M059J (cell line): Measurements from ENCODE around the gene CDK15. TPM values are rescaled to one million over a fixed set of nuclear protein-coding genes. Genes with fewer than 3 reads are reported as not detected.
"Not testable (repeated sequence)": the region's sequence is repeated elsewhere in the genome, so short reads cannot be mapped to it uniquely, and the experiment has no call there.

Experiments
- DNase-seq: peaks from one replicate; pipeline ENCODE4 v3.0.0-alpha.2; 2012; ENCODE audit warnings: low read depth
- total RNA-seq: library from RNA; depleted of rRNA; stranded (reverse); fragments of >200 nt; shearing (Covaris generic); gene quantifications from 2 replicates; pipeline ENCODE4 v1.2.3, GENCODE V29; 2014

CDK15 gene
- total RNA-seq, 1 experiment from 2014 or later, result 17.6 TPM

DNA sequence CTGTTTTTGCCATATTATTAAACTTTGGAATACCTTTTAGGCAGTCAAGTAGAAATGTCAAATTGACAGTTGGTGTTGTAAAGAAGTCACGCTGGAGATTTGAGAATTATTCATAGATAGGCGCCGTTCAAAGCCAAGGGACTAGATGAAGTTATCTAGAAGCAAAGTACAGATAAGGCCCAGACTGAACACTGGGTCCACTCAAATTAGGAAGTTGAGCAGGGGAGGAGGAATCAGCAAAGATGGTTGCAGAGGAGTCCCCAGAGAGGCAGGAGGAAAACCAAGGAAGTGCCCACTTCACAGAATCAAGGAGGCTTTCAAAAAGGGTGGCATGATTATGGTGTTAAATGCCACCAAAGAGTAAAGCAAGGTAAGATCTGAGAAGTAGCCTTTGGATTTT lies 16.0 kb upstream of the CDK15 start:
- DNase-seq, result no peak

GRCh38 chr2:201790989-201791388 lies 15.3 kb upstream of the CDK15 start:
- DNase-seq, result no peak

DNA sequence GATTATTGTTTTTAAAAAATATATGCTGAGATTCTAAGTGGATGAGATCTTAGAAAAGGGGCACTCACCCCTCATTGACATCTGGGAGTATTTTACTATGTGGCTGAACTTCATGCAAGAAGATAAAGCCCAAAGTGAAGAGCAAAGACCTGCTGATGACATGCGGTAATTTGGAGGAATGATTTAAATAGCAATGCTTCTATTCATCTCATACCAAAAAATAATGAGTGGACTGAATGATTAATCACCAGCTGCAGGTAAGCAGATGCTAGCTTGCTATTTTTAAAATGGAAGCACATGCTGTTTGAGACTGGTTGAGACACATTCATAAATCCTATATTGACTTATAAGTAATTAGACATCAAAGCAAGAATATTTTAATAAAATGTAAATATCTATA lies 12.7 kb upstream of the CDK15 start:
- peak; percentile 38 for DNase-seq

DNA sequence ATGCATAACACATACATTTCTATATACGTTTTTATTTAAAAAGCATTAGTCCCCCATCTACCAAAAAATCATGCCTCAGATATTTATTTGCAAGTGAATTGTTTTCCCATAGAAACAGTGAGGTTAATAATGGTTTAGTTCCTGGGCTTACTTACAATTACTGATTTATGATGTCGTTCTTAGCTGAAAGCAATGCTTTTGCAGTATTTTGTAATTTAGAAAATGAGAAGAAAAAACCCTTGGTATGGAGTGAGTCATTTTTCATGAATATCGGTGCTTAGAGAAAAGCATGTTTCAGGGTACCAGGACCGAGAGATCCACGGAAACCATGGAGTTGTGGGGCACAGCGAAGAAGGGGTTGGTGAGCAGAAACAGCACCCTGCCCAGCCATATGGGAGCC lies 12.0 kb upstream of the CDK15 start:
- DNase-seq, result no peak

- peak; percentile 68 for DNase-seq
These were observed 10.5 kb upstream of the CDK15 start for GRCh38 chr2:201795607-201796477.

GRCh38 chr2:201796478-201796865 lies 9.9 kb upstream of the CDK15 start:
- peak; percentile 26 for DNase-seq

GRCh38 chr2:201797175-201797840 lies 9.0 kb upstream of the CDK15 start:
- DNase-seq, result peak; percentile 88

DNA sequence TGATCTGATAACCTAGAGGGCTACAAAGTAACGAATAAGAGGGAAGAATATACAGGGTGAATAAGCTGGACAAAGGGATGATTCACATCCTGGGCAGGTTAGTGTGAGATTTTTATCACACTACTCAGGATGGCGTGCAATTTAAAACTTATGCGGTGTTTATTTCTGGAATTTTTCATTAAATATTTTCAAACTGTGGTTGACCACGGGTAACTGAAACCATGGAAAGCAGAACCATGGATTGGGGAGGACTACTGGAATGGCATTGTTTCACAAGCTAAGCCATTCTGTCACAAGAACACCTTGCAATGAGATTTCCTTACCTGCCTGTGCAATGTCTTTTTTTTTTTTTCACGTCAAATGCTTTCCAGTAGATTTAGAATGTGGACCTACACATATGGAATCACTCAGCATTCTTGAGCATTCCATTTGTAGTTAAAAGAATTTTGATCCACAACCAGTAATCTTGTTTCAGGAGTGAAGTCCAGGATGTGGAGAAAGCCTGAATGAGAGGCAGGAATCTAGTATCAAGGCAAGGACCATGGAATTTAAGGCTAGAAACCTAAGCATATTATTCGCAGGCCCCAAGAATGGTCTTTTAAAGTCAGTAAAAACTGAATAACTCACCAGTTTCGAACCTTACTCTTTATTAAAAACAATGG lies 8.0 kb upstream of the CDK15 start:
- peak; percentile 96 for DNase-seq

DNA sequence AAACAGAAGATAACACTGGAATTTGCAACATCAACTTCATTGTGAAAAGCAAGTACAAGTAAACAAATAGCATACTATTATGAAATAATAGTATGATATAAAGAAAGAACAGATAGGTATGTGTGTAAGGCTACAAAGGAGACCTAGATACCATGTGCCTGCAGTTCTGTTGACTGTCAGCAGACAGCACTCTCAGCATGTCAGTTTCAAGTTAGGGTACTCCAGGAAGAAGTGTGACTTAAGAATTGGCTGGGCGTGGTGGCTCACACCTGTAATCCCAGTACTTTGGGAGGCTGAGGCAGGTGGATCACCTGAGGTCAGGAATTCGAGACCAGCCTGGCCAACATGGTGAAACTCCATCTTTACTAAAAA lies 7.4 kb upstream of the CDK15 start:
- DNase-seq, result peak; percentile 67

- peak; percentile 81 for DNase-seq
These were observed 1.2 kb downstream of the CDK15 start for GRCh38 chr2:201807452-201807999.

- DNase-seq, result peak; percentile 12
These were observed 1.7 kb downstream of the CDK15 start for GRCh38 chr2:201808027-201808426.

GRCh38 chr2:201809633-201810032 lies 3.3 kb downstream of the CDK15 start:
- DNase-seq, result no peak

GRCh38 chr2:201810604-201811003 lies 4.3 kb downstream of the CDK15 start:
- DNase-seq, result not testable (repeated sequence)

GRCh38 chr2:201813996-201814760 lies 7.8 kb downstream of the CDK15 start:
- peak; percentile 40 for DNase-seq

DNA sequence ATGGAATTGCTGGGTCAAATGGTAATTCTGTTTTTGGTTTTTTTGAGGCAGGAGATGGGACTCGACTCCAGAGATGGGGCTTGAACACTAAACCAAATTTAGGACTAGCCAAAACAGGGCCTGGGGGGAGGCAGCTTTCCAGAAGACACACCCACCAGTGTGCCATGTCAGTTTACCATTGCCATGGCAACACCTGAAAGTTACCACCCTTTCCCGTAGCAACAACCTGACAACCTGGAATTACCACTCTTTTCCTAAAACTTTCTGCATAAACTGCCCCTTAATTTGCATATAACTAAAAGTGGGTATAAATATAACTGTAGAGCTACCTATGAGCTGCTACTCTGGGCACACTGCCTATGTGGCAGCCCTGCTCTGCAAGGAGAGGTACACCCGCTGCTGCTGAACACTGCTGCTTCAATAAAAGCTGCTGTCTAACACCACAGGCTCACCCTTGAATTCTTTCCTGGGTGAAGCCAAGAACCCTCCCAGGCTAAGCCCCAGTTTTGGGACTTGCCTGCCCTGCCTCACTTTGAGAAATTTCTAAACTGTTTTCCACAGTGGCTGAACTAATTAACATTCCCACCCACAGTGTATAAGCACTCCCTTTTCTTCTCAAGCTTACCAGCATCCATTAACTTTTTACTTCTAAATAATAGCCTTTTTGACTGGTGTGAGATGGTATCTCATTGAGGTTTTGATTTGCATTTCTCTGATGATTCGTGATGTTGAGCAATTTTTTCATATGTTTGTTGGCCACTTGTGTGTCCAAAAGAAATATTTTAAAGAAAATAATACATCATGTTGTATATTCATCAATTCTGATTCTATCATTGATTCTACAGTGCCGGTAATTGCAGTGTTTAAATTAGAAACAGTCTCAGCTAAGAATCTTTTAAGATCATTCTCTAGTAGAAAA lies 10.6 kb downstream of the CDK15 start:
- no peak for DNase-seq

DNA sequence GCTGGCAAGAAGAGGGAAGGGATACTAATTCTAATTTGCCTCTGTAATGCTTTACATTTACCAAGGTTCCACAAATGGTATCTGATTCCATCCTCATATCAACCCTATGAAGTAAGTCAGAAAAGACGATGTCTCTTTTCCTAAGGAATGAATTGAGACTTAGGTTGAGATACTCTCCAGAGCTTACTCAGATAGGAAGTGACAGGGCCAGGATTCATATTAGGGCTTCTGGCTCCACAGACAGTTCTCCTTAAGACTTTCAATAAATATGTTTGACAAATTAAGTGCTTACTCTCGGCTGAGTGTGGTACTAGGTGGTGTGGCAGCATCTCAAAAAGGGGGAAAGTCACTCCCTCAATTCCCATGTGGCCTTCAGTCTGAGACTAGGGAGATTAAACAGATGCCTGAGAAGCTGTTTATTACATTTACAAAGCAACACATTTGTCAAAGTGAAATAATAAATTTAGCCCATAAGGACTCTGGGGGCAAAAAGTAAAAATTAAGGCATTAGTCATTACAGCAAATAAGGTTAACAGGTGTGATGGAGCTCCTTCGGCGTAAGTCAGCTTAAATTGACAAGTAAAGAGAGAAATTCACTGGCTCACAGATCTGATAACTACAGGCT lies 14.2 kb downstream of the CDK15 start:
- DNase-seq, result no peak

GRCh38 chr2:201821080-201821479 lies 14.7 kb downstream of the CDK15 start:
- DNase-seq, result no peak

DNA sequence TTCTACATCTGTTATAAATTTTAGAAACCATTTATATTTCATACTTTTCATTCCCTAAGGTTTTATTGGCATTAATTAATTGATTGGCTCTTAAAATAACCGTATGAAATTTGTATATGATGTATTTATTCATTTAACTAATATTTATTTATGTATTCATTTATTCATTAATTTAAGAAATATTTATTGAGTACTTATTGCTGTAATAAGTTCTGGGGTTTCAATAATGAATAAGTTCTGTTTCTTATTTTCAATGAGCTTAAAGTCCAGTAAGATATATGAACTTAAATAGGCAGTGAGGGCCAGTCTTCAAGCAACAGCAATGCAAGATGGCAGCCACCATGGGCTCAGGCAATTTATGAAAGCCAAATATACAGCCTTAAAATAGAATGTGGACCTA lies 17.9 kb downstream of the CDK15 start:
- no peak for DNase-seq

GRCh38 chr2:201827621-201828020 lies 21.3 kb downstream of the CDK15 start:
- peak; percentile 62 for DNase-seq

DNA sequence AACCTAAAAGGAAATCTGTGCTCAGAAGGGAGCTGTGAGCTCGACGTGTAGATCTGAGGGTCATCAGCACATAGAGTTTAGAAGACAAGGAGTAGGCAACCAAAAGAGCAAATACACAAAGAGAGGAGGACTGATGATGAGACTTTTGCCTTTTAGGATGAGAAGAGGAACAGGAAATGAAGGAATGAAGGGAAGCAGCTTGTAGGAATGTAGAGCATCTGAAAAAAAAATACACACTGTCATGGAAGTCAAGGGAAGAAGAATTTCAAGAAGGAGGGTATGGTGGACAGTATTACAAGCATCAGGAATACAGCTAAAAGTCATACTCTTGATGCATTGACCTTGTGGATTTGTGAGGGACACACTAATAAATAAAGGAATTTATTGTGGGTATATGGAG lies 21.9 kb downstream of the CDK15 start:
- no peak for DNase-seq
